ENCODE data around the gene PML. TPM values are rescaled to one million over a fixed set of nuclear protein-coding genes. Genes with fewer than 3 reads are reported as not detected.
"Not testable (repeated sequence)": the region's sequence is repeated elsewhere in the genome, so short reads cannot be mapped to it uniquely, and the experiment has no call there.

PML gene
- total RNA-seq, 1 experiment from 2014 or later, result 67.2 TPM

- DNase-seq, result no peak
- no peak overlapping the region for H3K4me3 ChIP-seq
- no peaks in the 10 kb centered on the region for H3K27me3 ChIP-seq (ENCODE audit: insufficient read depth, low read depth)
- H2AFZ ChIP-seq, result no peak overlapping the region
- H3K9me2 ChIP-seq (ENCODE audit: insufficient read depth), result no peaks in the 10 kb centered on the region
- no peak overlapping the region for H3K27ac ChIP-seq
- H3K4me1 ChIP-seq (replicated peaks; ENCODE audit: insufficient read depth), result no peaks in the 10 kb centered on the region
- no peaks in the 10 kb centered on the region for H4K20me1 ChIP-seq (ENCODE audit: insufficient read depth)
- no peaks in the 10 kb centered on the region for H3F3A ChIP-seq (ENCODE audit: insufficient read depth, low read depth)
- no peak overlapping the region for H3K4me2 ChIP-seq
- H3K36me3 ChIP-seq (ENCODE audit: low read depth), result no peaks in the 10 kb centered on the region
- TF ChIP-seq EZH2 (IDR thresholded peaks at IDR 0.05; ENCODE audit: low read depth) (no peak), CTCF (conservative IDR thresholded peaks at IDR 0.05) (no peak)
- ChIA-PET CTCF (no interaction called here), POLR2A (ENCODE audit: unreplicated experiment) (no interaction called here)
- H3K79me2 ChIP-seq (ENCODE audit: low read depth), result no peaks in the 10 kb centered on the region
- BruUV-seq (replicated peaks), result no TSS peak
- intact Hi-C loops (cut with micrococcal nuclease; ENCODE audit: unreplicated experiment), result no loop called here
- H3K9me3 ChIP-seq (ENCODE audit: insufficient read depth, low read depth), result no peaks in the 10 kb centered on the region
Observed at GRCh38 chr15:74060251-74060650, 65.7 kb downstream of the PML start.

DNA sequence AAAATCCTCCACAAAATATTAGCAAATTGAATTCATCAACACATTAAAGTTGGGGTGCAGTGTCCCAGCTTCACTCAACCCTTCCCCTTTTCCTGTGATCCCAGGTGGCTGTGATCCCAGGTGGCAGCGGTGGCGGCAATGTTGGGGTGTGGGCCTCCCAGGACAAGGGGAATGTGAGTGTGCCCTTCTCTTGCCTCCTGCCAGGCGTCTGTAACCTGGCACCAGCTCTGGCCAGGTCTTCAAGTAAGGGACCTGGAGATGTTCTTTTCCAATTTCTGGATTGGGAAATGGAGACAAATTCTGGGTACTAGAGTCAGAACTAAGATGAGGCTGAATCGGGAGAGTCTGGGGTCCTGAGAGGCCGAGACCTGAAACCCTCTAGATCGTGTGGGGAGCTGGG, 67.7 kb downstream of the PML start:
- H4K20me1 ChIP-seq (ENCODE audit: insufficient read depth), result no peaks in the 10 kb centered on the region
- intact Hi-C loops (cut with micrococcal nuclease; ENCODE audit: unreplicated experiment), result no loop called here
- POLR2A ChIA-PET (ENCODE audit: unreplicated experiment), result no interaction called here
- no peaks in the 10 kb centered on the region for H3K9me3 ChIP-seq (ENCODE audit: insufficient read depth, low read depth)
- DNase-seq, result no peak
- no peak overlapping the region for H3K4me2 ChIP-seq
- H3K4me1 ChIP-seq (replicated peaks; ENCODE audit: insufficient read depth), result no peaks in the 10 kb centered on the region
- TF ChIP-seq CTCF (conservative IDR thresholded peaks at IDR 0.05) (no peak), EZH2 (IDR thresholded peaks at IDR 0.05; ENCODE audit: low read depth) (no peak)
- CTCF ChIA-PET, result no interaction called here
- H3K27me3 ChIP-seq (ENCODE audit: insufficient read depth, low read depth), result no peaks in the 10 kb centered on the region
- BruUV-seq (replicated peaks), result no TSS peak
- no peaks in the 10 kb centered on the region for H3K79me2 ChIP-seq (ENCODE audit: low read depth)
- H3F3A ChIP-seq (ENCODE audit: insufficient read depth, low read depth), result no peaks in the 10 kb centered on the region
- no peak overlapping the region for H2AFZ ChIP-seq
- no peaks in the 10 kb centered on the region for H3K9me2 ChIP-seq (ENCODE audit: insufficient read depth)
- no peak overlapping the region for H3K27ac ChIP-seq
- no peaks in the 10 kb centered on the region for H3K36me3 ChIP-seq (ENCODE audit: low read depth)
- H3K4me3 ChIP-seq, result no peak overlapping the region

GRCh38 chr15:74062671-74063070, 68.2 kb downstream of the PML start:
- intact Hi-C loops (cut with micrococcal nuclease; ENCODE audit: unreplicated experiment), result no loop called here
- no peaks in the 10 kb centered on the region for H3F3A ChIP-seq (ENCODE audit: insufficient read depth, low read depth)
- BruUV-seq (replicated peaks), result no TSS peak
- no peaks in the 10 kb centered on the region for H3K27me3 ChIP-seq (ENCODE audit: insufficient read depth, low read depth)
- POLR2A ChIA-PET (ENCODE audit: unreplicated experiment), result no interaction called here
- no peaks in the 10 kb centered on the region for H3K79me2 ChIP-seq (ENCODE audit: low read depth)
- H3K4me2 ChIP-seq, result no peak overlapping the region
- no peak overlapping the region for H2AFZ ChIP-seq
- H3K9me3 ChIP-seq (ENCODE audit: insufficient read depth, low read depth), result no peaks in the 10 kb centered on the region
- TF ChIP-seq CTCF (conservative IDR thresholded peaks at IDR 0.05), result no peak
- no peak for TF ChIP-seq EZH2 (IDR thresholded peaks at IDR 0.05; ENCODE audit: low read depth)
- H3K27ac ChIP-seq, result no peak overlapping the region
- no peaks in the 10 kb centered on the region for H3K4me1 ChIP-seq (replicated peaks; ENCODE audit: insufficient read depth)
- no peaks in the 10 kb centered on the region for H3K9me2 ChIP-seq (ENCODE audit: insufficient read depth)
- CTCF ChIA-PET, result no interaction called here
- DNase-seq, result no peak
- H4K20me1 ChIP-seq (ENCODE audit: insufficient read depth), result no peaks in the 10 kb centered on the region
- no peak overlapping the region for H3K4me3 ChIP-seq
- no peaks in the 10 kb centered on the region for H3K36me3 ChIP-seq (ENCODE audit: low read depth)

DNA sequence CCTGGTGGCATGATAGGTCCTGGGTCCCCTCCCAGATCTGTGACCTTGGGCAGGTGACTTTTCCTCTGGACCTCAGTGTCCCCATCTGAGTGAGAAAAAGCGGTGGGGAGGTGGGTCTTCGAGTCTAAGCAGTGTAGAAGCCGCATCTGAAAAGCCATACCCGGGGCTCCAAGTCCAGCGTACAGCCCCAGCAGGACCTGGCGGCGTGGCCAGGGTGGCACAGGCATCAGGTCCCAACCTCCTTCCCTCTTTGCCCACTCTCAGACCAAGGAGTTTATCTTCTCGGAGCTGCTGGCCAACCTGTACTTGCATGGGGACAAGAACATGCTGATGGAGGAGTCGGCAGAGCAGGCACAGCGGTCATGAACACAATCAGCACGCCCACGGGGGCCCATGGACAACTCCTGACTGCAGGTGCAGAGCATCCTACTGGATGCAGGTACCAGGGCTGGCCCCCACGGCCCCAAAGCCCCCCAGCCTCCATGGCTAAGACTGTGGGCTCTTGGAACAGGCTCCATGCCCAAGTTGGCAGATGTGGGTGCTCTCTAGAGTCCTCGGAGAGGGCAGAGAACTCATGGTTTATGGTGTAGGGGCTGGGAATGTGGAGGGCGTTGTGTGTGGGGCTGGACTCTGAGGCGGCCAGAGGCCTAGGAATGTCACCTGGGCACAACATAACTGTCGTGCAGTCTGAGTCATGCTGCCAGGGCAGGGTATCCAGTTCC, 69.1 kb downstream of the PML start:
- BruUV-seq (replicated peaks); H3K9me2 ChIP-seq (ENCODE audit: insufficient read depth); H3F3A ChIP-seq (ENCODE audit: insufficient read depth, low read depth); intact Hi-C loops (cut with micrococcal nuclease; ENCODE audit: unreplicated experiment); H3K27me3 ChIP-seq (ENCODE audit: insufficient read depth, low read depth); H2AFZ ChIP-seq; H3K27ac ChIP-seq; H4K20me1 ChIP-seq (ENCODE audit: insufficient read depth); H3K79me2 ChIP-seq (ENCODE audit: low read depth); H3K4me1 ChIP-seq (replicated peaks; ENCODE audit: insufficient read depth); DNase-seq; POLR2A ChIA-PET (ENCODE audit: unreplicated experiment); H3K4me2 ChIP-seq; H3K4me3 ChIP-seq; H3K9me3 ChIP-seq (ENCODE audit: insufficient read depth, low read depth); H3K36me3 ChIP-seq (ENCODE audit: low read depth): not testable (repeated sequence)
- CTCF ChIA-PET, result interaction anchor here (0.6 kb wide), 1 partner anchor 113 kb away, joined by 3 read pairs; no protein-coding TSS in a partner anchor

DNA sequence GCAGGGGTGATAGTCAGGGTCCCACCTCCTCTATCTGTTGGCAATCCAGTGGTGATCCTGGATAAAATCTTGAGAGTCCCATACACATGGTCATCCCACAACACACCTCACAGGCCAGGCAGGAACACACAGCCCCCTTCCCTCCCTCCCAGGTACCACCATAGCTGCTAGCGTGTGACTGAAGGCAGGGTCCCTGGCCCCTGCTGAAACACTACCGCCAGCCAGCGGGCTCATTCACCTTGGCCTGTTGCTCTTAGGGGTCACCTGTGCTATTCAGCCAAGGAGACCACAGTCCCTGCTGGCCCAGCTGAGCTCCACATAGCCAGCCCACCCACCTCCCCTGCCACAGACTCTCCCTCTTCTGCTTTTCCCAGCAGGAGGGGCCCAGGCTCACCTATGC, 69.7 kb downstream of the PML start:
- H3K79me2 ChIP-seq (ENCODE audit: low read depth); H4K20me1 ChIP-seq (ENCODE audit: insufficient read depth); DNase-seq; H3K4me3 ChIP-seq; H3K27me3 ChIP-seq (ENCODE audit: insufficient read depth, low read depth); H3K9me3 ChIP-seq (ENCODE audit: insufficient read depth, low read depth); POLR2A ChIA-PET (ENCODE audit: unreplicated experiment); H3K4me1 ChIP-seq (replicated peaks; ENCODE audit: insufficient read depth); H3K27ac ChIP-seq; H3K9me2 ChIP-seq (ENCODE audit: insufficient read depth); H3K4me2 ChIP-seq; H2AFZ ChIP-seq; H3K36me3 ChIP-seq (ENCODE audit: low read depth); BruUV-seq (replicated peaks); H3F3A ChIP-seq (ENCODE audit: insufficient read depth, low read depth); intact Hi-C loops (cut with micrococcal nuclease; ENCODE audit: unreplicated experiment): not testable (repeated sequence)
- CTCF ChIA-PET, result interaction anchor here (0.6 kb wide), 2 partner anchors 71 to 113 kb away, joined by 3 read pairs; no protein-coding TSS in a partner anchor

Data from PC-9 (cell line).